IPS DF 4.7 (cell line): Measurements from ENCODE around the gene PKNOX2.

Experiments used
- DNase-seq: peaks from one replicate; pipeline ENCODE4 v3.0.0-alpha.2; 2013; ENCODE audit warnings: low spot score; ENCODE audit errors: extremely low read depth

PKNOX2 gene

DNA sequence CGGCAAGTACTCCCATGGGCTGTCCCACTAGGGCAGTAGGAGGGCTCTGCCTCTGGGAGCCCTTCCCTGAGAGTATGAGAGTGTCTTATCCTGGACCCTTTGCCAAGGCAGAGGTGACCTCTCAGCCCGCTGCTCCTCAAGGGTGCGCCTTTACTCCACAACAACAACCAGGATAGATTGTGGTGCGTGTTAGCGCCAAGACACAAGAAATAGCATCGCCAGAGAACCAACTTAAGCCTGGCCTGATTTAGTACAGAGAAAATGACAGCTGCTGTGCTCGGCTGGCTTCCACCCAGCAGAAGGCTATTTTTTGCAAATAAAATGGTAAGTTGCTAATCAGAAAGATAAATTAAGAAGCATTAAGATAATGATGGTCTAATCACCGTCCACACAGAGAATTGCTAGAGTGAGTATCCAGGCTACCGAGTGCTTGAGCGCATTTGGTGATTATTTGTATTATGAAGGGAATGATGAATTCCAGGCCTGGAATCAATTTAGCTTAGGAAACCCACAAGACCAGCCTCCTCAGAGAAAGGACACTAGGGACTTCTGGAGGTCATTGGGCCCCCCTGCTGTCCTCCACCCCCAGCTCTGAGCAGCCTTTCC is 119.8 kb downstream of the PKNOX2 start:
- DNase-seq, result no peak

DNA sequence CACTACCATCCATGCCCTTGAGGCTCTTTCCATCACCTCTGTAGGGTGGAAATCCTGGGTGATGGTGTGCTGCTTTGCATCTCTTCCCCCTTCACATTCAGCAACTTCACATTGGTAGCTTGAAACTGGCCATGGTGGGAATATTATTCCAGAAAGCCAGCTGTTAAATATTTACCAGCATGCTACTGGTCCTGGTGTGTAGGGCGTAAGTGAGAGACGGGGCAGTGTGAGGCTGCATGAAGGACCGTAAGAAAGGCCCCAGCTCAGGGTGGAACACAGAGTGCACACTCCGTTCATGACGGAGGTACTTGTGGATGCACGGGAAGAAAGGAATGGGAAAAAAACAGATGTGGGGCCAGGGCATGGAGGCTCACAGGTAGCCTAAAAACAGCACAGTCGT is 121.3 kb downstream of the PKNOX2 start:
- no peak for DNase-seq

DNA sequence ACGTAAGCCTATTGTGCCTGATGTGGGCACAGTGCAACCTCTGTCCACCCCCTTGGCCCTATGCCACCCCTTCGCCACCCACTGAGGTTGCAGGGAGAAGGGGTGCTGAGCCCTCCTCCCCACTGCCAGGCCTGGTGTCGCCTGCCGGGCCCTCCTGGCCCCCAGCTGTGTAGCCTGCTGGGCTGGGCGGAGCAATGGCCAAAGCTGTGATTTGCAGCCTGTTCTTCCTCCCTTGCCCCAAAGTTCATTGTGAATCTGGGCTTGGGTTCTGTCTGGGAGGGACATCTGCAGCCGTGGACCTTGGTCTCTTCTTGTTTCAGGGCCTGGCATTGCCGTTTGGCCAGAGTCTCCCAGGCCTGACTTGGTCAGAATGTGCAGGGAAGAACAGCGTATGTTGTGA is 121.9 kb downstream of the PKNOX2 start:
- no peak for DNase-seq

DNA sequence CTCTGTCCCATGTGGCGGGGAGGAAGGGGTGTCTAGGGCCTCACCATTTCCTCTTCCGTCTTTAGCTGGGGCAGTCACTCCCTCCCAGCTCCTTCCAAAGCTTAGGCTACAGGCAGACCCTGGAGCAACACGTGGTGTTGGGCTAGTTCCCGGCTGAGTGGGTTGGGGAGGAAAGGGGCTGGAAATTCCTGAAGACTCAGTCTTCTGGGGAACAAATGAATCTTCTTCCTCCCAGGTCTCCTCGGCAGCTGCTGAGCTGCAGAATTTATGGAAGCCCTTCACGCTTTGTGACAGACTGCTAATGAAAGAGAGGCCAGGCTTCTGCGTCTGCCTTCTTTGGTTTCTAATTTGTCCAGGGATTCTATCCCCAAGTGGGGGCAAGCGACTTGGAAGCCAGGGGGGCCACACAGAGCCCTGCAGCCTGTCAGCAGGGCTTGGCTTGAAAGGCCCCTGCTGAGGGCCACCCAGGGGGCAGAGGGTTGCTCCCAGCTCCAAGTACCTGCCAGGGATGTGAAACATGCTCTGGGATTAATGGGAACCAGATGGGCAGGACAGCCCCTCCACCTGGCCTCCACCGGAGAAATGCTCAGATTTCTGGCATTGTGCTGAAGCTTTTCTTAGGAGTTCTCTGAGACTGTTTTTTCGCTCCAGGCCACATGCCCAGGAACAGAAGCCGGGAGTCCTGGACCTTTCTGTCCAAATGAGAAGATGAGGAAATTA is 123.1 kb downstream of the PKNOX2 start:
- no peak for DNase-seq

DNA sequence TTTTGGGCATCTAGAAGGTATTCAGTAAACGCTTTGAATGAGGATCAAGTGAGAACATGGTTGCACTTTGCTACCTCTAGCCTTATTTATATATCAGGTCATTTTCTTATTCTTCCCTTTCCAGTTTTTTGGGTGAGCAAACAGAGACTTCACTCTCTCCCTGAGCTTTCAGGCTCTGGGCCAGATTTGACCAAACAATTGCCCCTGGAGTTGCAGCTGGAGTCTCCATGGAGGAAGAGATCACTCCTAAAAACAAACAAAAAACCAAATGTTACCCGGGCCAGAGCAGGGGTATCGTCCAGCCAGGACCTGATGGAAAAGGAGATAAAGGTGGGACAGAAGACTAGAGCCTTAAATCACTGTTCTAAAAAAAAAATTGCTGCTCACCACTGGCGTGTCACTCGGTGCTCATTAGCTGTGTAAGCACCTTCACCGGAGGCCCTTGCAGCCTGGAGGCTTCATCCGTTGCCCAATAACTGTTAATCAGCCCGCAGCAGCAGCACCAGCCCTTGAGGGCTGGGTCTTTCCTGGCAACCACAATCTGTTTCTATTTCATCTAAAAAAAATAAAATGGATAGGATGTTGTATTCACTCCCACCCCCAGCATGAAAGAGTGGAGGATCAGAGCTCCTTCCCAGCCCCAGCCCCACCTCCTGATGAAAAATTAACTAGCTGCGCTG is 125.0 kb downstream of the PKNOX2 start:
- no peak for DNase-seq

DNA sequence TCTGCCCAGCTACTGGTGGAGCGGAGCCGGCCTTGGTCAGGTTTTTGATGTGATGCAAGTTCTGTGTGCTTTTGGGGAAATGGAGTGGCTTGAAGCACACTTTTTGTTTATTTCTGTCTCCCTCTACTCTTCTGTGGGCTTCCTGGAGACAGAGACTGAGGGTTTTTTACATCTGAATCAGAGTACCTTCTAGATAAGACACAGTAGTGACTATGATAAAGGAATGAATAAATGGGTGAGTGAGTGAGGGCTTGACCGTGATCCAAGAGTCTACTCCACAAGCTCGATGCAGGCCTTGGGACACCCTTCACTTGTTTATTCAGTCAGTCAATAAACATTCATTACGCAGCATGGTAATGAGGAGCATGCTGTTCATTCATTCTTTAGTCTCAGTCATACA is 125.7 kb downstream of the PKNOX2 start:
- DNase-seq, result no peak

DNA sequence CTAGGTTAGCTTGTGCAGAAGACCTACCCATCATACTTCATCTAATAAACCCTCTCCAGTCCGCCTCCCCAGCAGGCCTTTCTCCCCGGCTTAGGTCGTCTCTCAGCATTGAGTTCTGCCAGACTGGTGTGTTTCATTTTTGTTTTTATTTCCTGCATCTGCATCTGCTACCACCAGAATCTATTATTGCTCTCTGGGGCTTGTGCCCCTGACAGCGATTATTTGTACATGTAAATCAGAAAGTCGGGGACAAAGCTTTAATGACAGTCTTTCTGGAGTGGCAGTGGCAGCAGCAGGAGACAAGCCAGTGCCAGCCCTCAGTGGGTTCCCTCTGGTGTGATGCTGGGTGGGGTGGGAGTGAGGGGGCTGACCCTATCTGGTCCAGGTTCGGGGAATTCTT is 127.5 kb downstream of the PKNOX2 start:
- DNase-seq, result no peak

DNA sequence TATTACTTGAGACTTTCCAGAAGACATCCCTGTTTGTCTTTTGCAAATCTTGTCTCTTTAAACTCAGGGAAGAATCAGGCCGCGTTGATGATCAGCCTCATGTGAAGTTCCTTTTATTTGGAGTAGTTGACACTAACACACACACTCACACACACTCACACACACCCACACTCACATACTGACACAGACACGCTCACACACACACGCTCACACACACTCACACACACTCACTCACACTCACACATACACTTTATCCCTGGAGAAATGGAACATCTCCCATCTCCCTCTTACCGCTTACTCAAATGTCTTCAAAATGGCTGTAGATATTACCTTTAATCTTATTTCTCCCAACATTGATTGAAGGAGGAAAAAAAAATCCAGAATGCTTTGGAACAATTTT is 129.0 kb downstream of the PKNOX2 start:
- no peak for DNase-seq

DNA sequence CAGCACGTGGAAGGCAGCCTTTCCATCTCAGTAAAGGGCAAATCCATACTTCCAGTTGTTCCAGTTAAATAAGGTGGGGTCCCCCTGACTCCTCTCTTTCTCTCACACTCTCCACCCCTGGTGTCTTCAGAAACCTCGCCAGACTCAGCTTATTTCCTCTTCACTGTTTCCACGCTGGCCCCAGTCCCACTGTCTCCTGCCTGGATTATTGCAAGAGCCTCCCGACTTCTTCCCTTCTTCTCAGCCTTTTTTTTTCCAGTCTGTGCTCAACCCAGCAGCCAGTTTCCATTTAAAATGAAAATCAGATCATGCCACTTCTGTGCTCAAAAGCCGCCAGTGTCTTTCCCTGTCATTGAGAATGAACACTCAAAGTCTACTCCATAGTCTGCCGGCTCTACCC is 131.4 kb downstream of the PKNOX2 start:
- DNase-seq, result no peak

DNA sequence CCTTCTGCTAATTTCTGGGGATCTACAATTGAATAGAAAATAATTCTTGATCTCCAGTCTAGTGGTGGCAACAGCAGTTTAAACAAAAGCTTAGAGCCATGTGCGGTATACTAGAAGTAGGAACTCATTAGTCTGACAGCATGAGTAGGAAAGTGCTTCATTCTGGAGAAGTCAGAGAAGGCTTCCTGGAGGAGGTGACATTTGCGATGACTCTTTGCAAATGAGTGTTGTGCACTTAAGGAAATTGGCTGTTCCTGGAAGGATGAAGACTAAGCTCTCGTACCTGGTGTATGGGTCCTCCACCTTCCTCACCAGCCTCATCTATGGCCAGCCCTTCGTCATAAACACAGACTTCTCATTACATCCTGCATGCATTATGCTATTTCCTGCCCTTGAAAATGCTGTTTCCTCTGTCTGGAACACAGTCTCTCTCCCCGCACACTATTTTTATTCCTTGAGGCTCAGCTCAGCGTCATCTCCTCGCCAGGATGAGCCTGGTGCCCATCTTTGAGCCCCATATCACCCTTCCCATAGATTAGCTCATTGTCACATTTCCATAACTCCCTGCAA is 132.9 kb downstream of the PKNOX2 start:
- no peak for DNase-seq

DNA sequence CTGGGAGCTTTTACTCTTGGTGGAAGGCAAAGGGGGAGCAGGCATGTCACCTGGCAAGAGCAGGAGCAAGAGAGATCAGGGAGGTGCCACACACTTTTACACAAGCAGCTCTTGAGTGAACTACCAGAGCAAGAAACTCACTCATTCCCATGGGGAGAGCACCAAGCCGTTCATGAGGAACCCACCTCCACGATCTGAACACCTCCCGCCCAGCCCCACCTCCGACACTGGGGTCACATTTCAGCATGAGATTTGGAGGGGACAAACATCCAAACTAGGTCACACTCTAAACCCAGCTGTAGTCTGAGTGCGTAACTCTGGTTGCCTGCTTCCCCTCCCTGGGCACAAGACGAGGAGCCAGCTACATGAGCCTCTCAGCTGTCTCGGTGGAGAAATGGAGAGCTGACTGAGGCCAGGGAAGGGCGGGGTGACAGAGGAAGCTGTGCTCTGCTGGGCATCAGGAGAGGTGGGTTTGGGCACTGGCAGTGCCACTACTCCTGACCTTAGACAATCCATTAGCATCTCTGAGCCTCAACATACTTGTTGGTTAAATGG is 134.6 kb downstream of the PKNOX2 start:
- no peak for DNase-seq

DNA sequence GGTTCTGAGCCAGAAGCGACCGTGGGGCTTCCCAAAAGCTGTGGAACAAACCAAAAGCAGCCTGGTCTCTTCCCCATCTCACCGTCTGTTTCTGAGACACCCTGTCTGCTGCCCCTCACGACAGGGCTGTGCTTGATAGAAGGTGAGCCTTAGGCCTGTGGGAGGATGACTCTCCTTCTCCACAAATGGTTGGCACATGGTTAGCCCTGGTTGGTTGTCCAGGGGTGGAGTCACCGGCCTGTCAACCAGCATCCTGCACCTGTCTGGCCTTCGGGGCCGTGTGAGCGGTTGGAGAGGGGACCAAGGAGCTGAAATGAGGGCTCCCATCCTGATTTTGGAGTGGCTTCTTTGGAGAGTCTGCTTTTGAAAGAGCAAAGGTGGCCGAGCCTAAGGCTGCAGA is 135.3 kb downstream of the PKNOX2 start:
- DNase-seq, result no peak

DNA sequence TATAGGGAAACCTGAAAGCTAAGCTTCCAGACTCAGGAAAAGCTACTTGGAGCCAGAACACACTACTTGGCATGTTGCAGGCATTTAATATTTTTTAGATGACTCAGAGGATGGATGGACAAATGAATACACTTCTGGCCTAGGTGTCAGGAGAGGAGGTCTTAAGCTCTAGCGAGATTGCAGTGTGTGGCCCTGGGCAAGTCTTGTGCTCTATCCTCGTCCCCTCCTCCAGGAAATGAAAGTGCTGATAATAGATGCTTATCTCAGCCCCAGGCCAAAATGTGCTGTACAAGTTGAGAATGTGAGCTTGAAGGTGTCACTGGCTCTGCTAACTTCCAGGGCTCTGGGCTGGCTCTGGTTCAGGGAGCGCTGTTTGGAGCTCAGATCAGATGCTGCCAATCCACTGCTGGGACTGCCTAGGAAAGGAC is 136.3 kb downstream of the PKNOX2 start:
- DNase-seq, result no peak

DNA sequence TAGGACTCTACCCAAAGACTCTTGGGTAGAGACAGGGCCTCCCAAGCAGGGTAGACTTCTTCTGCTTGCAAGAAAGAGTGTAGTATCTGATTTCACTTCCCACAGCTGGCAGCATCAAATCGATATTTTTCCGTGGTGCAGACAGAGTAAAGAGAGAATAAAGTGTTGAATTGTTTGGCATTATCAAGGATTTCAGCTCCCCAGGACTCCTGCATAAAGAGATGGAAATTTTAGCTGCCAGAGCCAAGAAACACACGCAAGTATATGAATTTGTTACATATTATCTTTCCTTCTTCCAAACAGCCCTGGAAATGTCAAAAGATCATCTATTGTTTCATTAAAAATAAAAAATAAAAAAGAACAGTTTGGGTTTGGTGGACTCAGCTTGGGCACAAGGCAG is 136.8 kb downstream of the PKNOX2 start:
- DNase-seq, result no peak

DNA sequence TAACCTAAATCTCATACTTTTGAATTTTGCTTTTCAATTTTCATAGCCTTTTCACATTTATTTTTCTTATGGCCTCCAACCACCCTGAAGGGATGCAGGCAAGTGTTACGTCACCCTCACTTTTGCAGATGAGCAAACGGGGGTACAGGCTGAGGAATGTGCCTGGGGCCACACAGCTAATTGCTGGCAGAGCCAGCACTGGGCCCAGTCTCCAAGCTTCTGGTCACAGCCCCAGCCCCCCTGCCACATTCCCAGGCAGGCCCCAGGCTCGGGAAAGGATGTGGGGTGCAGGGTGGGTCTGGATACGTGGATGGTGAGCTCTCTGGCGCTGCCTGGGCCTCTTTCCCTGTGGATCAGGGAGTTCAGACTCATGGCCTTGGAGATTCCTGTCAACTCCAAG is 138.6 kb downstream of the PKNOX2 start:
- no peak for DNase-seq

DNA sequence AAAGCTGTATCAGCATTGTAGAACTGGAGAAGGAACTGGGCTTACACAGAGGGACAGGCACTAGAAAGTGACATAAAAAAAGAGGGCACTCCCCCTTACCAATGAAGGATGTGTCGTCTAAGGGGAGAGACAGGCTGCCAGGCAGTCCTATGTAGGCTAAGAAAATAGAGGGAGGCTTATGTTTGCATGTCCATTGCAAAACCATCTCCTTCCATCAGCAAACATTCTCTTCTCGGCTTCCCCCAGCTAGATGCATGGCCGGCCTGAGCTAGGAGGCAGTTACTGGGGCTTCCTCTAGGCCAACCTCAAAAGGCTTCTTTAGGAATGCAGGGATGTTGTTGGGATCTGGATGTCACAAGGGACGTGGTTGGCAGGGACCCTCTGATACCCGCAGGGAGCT is 139.1 kb downstream of the PKNOX2 start:
- DNase-seq, result no peak

DNA sequence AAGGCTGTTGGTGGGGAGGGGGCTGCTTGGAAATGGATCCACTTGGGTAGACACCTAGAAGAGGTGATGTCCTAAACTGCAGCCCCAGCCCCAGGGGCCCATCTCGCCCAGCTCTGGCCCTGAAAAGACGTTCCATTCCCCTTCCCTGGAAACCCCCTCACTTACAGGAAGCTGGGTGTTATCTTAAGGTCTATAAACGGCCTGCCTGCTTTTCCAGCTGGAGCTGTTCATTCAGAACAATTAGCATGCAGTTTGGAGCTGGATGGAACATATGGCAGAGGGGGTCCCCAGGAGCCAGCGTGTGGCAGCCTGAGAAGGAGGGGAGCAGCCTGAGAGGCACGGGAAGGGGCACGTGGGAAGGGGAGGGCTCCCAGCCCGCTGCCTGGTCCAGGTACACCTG is 139.6 kb downstream of the PKNOX2 start:
- no peak for DNase-seq

DNA sequence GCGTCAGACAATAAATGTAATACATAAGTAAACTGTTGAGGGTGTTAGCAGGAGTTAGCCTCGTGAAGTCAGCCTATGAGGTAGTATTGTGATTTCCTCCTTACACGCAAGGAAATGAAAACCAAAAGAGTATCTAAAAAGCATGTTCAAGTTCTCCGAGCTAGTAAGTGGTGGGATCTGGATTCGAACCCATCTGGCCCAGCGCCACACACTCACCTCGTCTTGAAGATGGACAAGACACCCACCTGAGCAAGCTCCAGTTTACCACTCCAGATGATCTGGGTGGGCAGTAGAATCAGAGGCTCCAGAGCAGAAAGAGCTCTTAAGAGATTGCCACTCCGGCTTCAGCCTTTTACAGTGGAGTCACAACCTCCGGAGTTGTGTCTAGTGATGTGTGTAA is 140.3 kb downstream of the PKNOX2 start:
- no peak for DNase-seq

DNA sequence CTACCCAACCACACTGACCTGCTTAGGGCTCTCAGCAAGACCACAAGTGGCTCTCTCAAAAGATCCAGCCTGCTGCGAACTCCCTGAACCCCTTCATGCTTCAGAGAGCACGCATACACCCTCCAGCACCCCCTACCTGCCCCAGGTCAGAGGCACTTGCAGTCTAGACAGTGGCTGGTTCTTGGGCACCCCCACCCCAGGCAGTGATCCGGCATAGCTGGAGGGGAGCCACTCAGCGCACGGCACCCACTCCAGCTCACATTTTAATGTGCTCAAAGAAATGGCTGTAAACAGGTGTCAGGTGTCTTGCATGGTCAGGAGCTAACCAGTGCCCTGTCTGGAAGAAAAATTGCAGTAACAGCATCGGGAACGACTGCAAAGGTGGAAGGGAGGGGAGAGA is 140.8 kb downstream of the PKNOX2 start:
- DNase-seq, result no peak

DNA sequence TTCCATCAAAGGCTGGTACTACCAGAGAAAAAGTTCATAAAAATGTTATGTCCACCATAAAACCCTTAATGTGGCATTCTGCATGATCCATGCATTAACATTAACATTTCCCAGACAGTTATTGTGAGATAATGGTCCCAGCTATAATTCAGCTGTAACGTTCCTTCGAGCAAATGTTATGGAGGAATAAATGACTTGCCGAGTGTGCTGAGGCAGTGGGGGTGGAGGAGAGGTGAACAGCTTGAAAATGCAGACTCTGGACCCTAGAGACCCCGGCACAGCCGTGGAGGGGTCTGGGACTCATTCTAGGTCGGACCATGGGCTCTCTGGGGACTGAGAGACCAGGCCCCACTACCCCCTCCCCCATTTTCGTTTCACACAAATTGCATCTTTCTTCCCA is 141.9 kb downstream of the PKNOX2 start:
- DNase-seq, result no peak

DNA sequence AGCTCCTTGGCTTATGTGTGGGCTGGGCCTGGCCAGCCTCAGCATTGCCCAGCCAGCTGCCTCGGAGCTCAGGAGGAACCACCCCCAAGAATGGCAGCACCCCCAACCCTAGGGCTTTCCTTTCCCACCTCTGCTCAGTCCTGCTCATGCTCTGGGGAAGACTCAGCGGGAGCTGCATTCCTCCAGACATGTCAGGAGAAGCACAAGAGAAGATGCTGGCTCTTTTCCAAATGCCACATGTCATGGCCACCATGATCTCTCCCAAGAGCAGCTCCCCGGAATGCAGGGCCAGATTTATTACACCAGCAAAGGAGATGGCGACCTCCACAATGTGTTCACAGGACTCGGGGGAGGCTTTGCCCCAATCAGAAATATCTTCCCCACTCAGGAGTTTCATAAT is 143.7 kb downstream of the PKNOX2 start:
- no peak for DNase-seq

DNA sequence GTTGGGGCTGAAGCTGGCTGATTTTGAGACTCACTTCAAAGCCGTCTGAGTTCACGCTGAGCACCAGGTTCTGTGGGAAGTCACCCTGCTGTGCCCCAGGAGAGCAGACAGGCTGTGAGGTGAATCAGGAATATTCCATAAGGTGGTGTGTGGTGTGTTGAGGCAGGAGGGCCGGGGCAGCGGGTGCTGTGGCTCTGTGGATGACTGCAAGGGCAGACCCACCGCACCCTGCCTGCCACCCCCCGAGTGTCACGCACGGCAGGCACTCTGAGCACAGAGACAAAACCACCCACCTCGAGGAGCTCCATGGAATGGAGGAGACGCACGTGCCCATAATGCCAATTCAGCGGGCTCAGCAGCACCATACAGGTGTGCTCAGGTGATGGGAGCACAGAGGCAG is 147.8 kb downstream of the PKNOX2 start:
- no peak for DNase-seq
